ENCODE results near the gene CAMK2A.
"Not testable (repeated sequence)": the region's sequence is repeated elsewhere in the genome, so short reads cannot be mapped to it uniquely, and the experiment has no call there.

Gene CAMK2A

DNA sequence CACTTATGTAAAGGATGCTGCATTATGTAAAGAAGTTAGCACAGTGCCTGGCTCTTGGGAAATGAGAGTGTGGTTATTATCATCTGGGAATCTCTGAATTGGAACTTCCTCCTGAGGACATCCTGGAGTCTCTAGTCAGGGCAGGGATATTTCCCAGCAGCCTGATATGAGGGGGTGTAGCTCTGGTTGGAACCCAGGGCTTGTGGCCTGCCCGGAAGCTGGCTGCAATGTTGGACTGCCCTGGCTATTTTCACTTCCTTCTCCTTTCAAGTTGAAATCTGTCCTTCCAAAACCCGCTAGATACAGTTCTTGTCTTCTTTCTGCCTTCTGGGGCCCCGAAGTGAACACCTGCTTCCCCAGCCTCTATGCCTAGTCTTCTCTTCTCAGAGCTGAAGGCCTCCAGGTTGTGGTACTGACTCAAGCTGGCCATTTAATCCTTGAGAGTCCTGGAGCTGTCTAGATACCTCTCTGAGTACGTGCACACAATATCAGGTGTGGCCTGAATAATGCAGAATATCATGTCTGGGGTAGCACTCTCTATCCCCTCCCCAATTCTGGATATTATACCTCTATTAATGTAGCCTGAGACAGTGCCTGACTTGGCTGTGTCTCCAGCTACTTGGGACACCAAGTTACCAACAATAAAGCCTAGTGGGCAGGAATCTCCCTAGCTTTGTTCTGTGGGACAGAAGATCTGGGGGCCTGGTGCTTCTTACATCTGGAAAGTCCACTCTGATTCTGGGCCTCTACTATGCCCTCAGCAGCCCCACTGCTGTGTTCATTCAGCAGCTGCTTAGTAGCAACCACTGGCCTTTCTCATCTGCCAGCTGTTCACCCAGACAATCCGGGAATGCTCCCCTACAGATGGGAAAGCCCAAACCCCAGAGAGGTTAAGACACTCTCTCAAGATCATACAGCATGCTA, 54.7 kb downstream of the CAMK2A start:
- DNase-seq: no peak

DNA sequence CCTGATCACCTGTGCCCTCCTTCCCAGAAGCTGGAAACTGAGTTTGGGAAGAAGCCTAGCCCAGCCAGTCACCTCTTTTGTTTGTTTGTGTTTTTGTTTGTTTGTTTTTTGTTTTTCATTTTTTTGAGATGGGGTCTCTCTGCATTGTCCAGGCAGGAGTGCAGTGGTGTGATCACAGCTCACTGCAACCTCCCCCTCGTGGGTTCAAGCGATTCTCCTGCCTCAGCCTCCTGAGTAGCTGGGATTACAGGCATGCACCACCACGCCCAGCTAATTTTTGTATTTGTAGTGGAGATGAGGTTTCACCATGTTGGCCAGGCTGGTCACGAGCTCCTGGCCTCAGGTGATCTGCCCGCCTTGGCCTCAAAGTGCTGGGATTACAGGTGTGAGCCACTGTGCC, 55.9 kb downstream of the CAMK2A start:
- DNase-seq: not testable (repeated sequence)

GRCh38 chr5:150230842-150231241, 58.7 kb downstream of the CAMK2A start:
- no peak for DNase-seq

- no peak for DNase-seq
Observed at GRCh38 chr5:150229571-150229970, 60.0 kb downstream of the CAMK2A start.

DNA sequence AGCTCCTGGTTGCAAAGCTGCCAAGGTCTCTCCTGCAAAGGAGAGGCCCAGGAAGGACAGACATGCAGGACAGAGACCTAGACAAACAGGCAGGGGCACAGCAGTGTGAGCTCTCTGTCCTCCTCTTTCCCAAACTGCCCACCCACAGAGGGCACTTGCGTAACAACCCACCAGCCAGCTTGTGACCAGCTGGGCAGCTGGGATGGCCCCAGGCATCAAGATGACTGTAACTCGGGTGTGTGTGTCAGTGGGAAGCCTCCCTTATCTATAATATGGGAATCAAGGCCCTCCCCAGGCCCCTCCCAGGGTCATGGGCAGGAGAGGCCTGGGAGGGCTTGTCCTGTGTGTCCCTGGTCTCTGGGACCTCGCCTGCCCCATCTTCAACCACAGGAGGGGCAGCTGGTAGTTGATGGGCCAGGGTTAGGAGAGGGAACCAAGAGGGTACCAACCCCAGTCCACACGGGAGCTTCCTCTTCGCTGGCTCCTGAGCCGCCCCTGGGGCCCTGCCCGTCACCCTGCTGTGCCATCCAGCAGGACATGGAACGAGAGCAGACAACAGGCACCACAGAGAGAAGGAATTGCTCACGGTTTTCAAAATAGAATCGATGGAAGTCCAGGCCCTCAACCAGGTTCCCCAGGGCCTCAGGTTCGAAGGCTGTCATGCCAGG, 61.8 kb downstream of the CAMK2A start:
- no peak for DNase-seq

DNA sequence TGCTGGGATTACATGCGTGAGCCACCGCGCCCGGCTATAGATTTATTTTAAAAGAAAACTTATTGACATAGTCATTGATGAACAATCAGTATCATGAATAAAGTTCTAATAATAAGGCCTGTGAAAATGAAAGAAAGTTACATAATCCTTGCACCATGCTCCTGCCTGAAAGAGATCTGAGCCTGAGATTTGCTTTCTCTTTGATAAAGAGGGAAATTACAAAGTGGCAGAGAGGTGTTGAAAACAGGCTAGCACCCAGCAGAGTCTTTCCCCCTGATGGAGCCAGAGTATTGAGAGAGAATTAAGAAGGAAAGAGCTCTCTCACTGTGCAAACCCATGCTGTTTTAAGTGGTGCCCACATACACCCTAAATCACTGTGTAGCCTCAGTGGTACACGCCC, 62.5 kb downstream of the CAMK2A start:
- no peak for DNase-seq

GRCh38 chr5:150224483-150225027, 65.0 kb downstream of the CAMK2A start:
- DNase-seq: no peak

GRCh38 chr5:150223474-150223873, 66.1 kb downstream of the CAMK2A start:
- DNase-seq: no peak

GRCh38 chr5:150222906-150223305, 66.7 kb downstream of the CAMK2A start:
- DNase-seq: no peak

GRCh38 chr5:150221471-150221870, 68.1 kb downstream of the CAMK2A start:
- DNase-seq: no peak

DNA sequence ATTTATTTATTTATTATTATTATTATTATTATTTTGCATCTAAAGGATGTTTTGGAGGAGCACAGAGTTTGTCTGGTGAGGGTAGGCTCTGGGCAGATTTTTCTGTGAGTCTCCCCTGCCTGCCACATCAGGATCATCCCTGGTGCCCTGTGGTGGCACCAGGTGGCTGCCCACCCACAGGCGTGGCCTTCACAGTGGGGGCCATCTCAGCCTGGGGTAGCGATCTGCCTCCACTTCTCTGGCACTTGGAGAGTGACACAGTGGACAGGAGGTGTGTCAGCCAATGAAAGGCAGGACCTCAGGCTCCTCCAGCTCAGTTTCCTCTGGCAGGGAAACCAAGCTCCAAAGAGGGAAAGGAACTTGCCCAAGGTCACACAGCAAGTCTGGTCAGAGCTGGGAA, 69.7 kb downstream of the CAMK2A start:
- no peak for DNase-seq

DNA sequence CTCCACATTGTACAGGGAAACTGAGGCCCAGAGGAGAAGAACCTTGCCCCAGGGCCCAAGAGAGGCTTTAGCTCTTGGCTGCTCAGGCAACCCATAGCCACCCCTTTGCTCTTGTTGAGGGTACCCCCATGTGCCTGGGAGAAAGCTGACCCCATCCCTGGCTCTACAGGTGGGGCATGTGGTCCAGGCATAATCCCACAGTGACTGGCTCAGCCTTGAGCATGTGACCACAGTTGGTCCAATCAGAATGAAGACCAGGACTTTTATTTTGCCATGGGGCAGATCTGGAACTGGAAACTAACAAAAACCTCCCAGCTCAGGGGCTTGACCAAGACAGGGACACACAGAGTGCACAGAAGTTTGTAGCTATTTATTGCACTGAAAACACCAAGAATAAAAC, 70.4 kb downstream of the CAMK2A start:
- no peak for DNase-seq

DNA sequence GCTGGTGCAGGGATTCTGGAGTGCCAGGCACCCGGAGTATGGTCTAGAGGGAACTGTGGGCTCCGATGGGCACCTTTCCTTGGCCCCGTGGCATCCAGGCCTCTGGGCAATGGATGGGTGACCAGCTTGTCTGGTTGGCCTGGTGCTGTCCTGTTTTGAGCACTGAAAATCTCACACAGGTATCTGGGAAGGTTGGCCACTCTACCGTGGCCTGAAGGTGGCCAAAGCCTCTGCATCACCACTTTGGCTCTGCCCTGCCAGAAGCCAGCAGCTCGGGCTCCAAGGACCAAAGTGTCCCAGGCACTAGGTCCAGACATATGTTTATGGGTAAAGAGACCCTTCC, 70.9 kb downstream of the CAMK2A start:
- no peak for DNase-seq

GRCh38 chr5:150217873-150218692, 71.5 kb downstream of the CAMK2A start:
- peak; percentile 48 to 73 (median 71) for DNase-seq

DNA sequence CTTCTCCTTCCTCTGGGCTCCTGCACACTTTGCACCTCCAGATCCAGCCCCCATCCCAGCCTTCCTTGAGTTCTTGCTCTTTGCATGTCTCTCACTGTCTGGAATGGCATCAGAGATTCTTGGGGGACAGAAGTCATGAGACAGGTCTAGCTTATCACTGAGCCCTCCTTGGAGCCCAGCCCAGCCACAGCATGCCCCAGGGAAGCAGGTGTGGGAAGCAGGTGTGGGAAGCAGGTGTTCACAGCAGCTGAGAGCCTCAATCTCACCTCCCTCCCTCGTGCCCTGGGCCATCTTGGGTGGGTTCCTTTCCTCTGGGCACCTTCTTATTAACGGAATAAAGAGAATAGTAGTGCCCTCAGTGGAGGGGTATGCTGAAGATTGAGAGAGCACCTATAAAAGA, 72.5 kb downstream of the CAMK2A start:
- no peak for DNase-seq

DNA sequence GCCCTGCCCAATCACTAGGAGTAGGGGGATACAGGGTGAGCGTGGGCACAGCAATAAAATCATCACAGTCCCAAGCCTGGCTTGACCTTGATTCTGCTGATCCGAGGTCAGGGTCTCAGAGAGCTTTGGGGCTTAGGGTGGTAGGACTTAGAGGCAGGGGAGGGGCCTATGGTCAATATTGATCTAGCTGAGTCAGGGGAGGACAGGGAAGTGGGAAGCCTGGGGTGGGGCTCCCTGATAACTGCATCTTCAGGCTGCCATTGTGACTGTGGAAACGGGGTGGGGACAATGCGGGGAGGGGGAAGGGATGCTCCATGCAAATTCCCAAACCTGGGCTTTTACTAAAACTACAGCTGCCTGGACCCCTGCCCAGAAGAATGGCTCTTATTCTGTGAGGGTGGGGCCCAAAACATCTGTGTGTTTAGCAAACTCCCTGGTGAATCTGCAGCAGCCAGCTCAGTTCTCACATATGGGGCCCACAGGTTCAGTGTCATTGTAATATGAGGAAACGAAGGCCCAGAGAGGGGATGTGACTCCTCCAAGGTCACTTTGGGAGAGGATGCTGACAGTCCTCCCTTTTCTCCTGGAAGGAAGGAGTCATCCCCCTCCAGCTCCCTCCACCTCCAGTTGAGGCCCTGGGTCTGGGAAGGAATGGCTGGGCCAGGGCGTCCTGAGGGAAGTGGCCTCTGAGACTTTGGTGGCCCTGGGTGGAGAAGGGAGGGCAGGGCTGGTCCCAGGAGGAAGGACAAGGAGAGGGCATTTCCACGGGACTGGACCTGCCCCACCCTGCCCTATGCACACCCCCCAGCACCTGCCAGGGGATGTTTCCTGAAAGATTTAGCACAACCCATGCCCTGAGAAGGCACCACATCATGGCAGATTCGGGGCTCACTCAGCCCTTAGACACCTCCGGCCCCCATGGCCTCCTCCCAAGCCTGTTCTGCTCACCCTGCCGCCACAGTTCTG, 73.3 kb downstream of the CAMK2A start:
- DNase-seq: no peak

DNA sequence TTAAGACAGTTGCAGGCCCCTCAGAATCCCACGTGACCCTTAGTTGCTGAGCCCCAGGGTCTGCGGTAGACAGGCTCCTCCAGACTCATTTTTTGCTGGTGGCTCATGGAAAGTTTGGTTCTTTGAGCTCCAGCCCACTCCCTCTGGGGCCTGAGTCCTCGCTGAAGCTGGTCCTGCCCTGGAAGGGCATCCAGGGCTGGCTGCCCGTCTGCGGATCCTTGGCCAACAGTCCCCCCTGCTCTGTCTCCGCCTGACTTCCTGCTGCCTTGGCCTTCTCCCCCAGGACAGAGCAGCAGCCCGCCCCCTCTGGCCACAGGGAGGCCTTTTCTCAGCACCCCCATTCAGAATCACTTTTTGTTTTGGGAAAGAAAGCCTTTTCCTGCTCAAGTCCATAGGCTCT, 75.3 kb downstream of the CAMK2A start:
- no peak for DNase-seq

GRCh38 chr5:150213530-150213929, 76.0 kb downstream of the CAMK2A start:
- no peak for DNase-seq

DNA sequence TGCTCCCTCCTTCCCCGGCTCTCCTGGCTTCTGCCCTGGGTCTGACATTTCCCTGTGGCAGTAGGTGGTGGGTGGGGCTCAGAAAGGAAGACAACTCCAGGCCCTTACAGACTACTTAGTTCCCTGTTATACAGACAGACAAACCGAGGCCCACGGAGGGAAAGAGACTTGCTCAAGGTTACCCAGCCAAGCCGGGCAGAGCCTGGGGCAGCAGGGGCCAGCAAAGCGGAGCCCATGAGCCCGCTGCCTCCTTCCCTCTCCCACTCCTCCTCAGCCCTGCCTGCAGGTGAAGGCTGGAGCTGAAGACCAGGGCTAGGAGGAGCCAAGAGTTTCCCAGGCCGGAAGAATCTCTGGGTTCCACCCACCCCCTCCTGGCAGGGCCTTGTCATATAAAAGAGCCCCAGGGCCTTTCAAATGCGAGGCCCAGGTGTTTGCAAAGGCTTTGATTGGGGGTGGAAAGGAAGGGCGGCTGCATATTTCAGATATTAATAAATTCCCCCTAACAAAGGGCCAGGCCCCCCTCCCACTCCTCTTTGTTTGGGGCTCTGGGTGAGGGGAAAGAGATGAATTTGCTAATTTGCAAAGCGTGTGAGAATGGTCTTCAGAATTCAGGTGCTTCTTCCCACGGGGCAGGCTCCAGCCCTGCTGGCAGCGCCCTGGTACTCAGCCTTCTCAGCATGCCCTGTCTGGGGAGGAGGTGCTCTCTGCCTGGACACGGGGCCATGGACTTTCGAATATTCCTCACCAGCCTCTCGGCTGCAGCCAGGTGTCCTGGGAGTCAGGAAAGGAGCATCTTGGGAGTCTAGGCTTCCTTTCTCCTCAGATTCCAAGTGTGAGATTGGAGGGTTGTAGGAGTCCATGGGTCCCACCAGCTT, 78.2 kb downstream of the CAMK2A start:
- no peak for DNase-seq

- DNase-seq: no peak
Observed at GRCh38 chr5:150210644-150211043, 78.9 kb downstream of the CAMK2A start.

DNA sequence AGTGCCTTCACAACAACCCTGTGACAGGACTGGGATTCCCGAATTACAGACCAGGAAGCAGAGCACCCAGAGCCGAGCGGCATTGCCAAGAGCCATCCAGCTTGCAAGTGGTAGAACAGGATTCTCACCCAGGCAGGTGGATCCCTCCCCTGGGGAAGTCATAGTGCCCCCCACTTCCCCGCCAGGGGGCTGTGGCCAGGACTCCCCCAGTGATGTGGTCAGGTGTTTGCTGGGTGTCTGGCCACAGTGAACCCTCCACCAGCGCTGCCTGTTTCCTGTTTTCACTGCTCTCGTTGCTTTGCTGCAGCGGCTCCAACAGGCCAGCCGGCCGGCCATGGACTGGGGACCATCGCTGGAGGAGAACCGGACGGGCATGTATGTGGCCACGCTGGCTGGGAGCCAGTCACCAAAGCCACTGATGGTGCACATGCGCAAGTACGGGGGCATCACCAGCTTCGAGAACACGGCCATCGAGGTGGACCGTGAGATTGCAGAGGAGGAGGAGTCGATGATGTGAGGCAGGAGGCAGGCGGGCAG, 80.4 kb downstream of the CAMK2A start:
- no peak for DNase-seq
